ENCODE measurements around the gene NTM.
"Not testable (repeated sequence)": the region's sequence is repeated elsewhere in the genome, so short reads cannot be mapped to it uniquely, and the experiment has no call there.

Gene NTM

GRCh38 chr11:132310390-132311375, 940.3 kb downstream of the NTM start:
- DNase-seq = no peak

GRCh38 chr11:132311703-132312102, 941.3 kb downstream of the NTM start:
- no peak for DNase-seq

GRCh38 chr11:132312161-132312560, 941.7 kb downstream of the NTM start:
- no peak for DNase-seq

- no peak for DNase-seq
Measured at GRCh38 chr11:132312701-132313111, 942.3 kb downstream of the NTM start.

GRCh38 chr11:132314911-132315455, 944.6 kb downstream of the NTM start:
- no peak for DNase-seq

GRCh38 chr11:132315696-132316095, 945.3 kb downstream of the NTM start:
- DNase-seq = no peak

DNA sequence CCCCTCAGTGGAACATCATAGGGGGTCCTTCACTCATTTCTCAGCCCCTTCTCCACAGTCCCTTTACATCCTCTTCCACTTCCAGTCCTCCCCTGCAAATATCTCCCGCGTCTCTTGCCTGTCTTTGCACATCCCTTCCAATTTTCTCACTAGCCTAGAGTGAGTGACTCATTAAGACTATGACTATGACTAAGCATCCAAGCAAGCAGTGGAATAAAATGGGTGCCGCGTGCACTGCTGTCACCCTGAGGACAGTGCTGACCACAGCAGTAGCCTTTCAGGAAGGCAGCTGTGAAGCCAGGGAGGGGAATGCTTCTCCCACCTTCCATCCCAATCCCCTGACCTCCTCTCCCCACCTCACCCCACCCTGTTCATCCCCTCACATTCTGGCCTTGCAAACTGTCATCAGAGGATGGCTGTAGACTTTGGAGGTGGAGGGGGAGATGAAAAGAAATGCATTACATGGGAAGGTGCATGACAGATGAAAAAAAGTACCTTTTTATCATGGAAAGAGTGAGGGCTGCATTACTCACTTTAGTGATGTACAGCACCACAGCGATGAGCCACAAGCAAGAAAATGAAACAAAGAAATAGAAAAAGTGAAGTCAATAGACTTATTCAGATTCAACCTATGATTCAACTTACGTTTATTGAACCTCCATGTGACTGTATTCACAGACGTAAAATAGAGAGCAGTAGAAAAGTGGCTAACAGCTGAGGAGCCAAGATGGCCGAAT, 948.2 kb downstream of the NTM start:
- no peak for DNase-seq

- DNase-seq = not testable (repeated sequence)
Measured at GRCh38 chr11:132319419-132319818, 949.0 kb downstream of the NTM start.

- no peak for DNase-seq
Measured at GRCh38 chr11:132330515-132330914, 960.1 kb downstream of the NTM start.

DNA sequence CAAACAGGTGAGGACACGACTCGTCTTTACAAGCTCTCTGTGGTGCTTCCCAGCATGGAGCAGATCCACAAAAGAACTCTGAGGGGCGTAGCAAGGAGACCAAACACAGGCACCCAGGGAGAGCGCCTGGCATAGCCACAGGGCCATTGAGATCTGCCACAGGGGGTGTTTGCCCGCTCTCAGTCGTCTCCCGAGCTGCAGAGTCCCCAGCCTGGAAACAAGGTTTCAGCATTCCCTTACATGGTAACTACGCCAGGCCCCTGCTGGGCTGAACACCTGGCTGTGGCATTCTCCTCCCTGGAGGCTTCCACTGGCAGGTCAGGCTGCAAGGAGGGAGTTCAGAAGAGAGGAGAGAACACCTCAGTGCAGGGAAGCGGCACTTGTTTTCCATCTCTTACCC, 962.1 kb downstream of the NTM start:
- no peak for DNase-seq

DNA sequence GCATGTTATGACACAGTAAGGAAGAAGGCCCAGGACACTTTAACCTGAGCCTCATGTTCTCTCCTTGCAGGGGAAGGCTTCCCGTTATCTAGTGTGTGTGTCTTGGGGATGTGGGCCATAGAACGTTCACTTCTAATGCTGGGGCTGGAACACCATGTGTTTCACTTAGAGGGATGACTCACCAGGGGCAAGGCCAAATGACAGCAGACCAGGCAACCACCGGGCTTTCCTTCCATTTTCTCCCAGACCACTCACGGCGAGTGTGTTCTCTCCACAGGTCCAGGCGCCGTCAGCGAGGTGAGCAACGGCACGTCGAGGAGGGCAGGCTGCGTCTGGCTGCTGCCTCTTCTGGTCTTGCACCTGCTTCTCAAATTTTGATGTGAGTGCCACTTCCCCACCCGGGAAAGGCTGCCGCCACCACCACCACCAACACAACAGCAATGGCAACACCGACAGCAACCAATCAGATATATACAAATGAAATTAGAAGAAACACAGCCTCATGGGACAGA, 964.4 kb downstream of the NTM start:
- no peak for DNase-seq

DNA sequence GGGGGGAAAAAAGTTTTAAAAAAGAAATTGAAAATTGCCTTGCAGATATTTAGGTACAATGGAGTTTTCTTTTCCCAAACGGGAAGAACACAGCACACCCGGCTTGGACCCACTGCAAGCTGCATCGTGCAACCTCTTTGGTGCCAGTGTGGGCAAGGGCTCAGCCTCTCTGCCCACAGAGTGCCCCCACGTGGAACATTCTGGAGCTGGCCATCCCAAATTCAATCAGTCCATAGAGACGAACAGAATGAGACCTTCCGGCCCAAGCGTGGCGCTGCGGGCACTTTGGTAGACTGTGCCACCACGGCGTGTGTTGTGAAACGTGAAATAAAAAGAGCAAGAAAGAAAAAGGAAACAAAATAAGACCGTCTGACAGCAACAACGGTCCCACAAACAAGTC, 964.9 kb downstream of the NTM start:
- DNase-seq = no peak

DNA sequence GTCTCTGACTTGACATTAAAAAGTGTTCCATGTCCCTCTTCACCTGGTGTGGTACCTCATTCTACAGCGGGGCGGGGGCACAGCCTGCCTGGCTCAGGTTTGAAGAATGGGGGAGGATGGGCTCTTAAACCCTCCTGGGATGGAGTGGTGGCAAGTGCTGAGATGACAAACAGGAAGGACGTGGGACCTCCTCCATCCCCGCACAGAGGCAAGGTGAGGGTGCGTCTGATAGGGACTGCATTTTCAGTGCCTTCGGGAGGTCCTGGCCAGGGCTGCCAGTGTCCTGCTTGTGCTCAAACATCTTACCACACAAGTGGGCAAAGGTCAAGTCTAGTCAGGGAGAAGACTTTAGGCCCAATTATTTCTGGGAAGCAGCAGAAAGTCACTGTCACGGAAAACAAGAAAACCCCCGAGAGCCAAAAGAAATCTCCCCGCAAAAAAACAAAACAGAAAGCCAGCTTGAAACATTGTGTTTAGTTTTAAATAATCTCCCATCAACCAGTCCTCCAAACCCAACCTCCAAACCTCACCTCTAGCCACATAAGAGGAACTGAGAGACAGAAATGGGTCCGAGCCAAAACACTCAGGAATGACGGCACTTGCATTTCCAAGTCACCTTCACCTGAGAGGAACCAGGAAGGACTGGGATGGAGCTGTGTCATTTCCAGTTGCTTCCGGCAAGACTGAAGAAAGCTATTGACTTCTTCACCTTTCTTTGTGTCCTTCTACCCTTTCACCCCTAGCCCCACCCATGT, 966.5 kb downstream of the NTM start:
- no peak for DNase-seq

DNA sequence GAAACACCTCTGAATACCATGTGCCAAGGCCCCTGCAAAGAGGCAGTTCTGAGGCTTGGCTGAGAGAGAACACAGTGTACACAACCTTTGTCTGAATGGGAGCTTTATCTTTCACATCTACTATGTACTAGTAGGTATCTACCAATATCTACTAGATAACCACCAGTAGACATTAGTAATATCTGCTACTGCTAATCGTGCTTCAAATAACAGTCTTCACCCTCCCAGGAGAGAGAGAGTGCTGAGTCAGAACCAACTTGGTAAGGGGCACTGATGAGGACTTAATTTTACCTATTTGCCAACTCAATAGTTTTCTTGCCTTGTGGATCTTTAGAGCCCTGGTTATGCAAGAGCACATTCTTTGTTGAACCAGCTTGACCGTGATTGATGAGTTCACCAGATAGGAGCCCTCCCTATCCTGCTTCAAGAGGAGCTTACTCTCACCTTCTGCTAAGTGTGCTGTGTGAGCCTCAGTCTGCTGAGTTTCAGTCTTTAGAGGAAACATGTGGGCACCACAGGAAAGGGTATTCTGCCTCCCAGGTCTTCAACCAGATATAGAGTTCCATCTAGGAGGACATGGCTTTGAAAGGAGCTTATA, 967.5 kb downstream of the NTM start:
- DNase-seq = no peak

GRCh38 chr11:132342408-132342807, 972.0 kb downstream of the NTM start:
- DNase-seq = no peak

DNA sequence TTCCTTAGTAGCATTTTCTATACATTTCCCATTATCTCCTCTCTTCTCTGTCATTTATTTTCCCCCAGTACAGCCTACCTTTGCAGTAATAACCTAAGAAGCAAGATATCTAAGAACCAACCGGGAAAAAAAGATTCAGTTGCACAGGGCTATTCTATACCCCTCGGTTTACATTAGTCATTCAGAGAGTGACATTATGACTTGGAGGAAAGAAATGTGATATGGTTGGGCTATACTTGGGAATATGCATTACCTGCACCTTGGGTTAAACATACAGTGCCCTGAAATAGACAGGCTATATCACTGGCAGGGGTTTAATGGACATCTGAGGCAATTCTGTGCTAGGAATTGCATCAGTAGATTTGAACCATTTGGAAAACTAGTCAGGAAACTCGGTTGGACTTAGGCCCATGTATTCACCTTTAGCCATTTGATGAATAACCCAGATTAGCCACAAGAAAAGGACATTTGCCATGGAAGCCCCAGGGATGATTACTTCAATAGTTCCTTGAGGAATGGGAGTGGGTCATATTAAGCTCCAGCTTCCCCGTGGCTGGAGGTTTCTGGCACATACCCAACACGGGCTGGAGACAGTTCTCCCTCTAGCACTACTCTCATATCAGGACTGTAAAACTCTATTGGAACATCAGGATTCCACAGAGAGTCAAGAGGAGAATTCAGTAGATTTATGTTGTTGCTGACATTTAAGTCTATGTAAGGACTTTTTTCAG, 973.2 kb downstream of the NTM start:
- no peak for DNase-seq

GRCh38 chr11:132346558-132347148, 976.2 kb downstream of the NTM start:
- no peak for DNase-seq

DNA sequence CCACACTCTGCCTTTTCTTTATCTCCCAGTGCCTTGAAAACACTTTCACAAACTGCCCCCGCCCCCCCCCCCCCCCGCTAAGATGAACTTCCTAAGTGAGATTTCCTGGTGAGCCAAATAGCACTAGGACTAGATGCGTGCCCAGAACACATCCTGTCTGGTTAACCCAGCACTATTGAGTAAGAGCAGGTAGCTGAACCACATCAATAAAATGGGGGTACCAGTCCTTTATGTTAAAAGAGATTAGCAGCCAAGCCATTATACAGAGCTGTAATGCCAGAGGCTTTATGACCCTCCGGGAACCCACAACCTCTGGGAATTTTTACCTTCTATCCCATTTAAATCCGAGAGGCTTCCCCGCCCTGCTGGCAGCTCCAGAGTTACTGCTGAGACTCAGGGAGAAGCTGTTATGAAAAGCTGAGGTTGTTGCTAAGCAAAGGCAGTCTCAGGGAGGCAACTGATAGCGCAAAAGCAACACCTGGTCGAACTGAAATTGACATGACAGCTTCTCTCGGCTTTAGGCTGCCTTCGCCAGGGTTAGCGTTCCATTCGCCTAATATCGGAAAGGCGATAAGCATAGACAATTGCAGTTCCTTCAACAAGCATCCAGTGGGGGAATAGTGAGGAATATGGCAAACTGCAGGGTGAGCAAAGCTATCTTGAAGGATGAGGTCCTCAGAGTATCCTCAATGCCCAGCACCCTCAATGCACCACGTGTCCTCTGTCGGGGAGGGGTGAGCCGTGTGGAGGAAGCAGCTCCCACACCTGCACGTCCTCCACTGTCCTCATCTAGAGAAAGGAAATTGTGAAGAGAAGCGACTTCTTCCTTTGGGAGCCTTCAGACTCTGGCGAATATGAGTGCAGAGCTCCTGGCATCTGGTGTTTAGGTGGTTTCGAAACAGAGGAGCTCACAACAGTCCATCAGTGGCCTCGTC, 977.0 kb downstream of the NTM start:
- DNase-seq = no peak

DNA sequence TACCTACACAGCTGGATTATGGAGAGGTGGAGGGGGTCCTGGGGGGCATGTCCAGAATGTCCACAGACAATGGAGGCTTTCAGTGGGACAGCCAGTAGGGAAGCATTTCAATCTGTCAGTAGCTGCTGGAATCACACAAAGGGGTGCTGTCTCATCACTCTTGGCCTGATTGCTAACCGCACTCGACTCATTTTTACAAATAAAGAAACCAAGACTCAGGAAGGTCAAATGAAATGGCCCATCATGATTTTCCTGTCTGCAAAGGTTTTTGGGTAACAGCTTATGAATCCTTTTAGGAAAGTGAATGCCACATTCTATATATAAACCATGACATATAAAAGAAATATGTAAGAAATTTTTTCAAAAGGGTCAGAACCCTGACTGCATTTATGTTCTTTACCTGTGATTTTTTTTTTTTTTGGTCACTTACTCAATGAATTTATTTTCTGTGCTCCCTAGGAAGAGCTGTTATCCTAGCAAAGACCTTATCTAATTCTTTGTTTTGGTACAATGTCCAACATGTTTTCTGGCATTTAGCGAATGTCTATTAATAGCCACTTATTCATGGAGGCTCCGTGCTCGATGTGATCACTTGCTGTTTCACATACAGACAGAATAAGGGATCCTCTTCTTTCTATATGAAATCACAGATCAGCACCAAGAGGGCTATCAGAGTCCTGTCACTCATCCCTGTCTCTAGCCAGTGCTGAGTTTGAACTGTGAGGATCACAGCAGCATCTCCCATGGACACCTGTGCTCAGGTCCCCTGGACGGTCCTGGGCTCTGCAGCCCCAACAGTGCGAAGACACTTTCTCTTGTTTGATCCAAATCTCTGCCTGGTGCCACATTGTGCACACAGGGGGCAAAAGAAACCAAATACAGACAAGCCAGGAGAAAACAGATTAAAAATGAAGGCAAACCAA, 979.7 kb downstream of the NTM start:
- no peak for DNase-seq
